A204.1 (cell line): ENCODE measurements around the gene TENT5C.

ENCODE experiments used
- FAIRE-seq: peaks from 2 replicates; lab custom pipeline; 2012; peaks lifted over from hg19 to GRCh38; lab: Jason Lieb, UNC

The TENT5C gene

GRCh38 chr1:117636637-117637425 is 31.0 kb downstream of the TENT5C start:
- no peak for FAIRE-seq

DNA sequence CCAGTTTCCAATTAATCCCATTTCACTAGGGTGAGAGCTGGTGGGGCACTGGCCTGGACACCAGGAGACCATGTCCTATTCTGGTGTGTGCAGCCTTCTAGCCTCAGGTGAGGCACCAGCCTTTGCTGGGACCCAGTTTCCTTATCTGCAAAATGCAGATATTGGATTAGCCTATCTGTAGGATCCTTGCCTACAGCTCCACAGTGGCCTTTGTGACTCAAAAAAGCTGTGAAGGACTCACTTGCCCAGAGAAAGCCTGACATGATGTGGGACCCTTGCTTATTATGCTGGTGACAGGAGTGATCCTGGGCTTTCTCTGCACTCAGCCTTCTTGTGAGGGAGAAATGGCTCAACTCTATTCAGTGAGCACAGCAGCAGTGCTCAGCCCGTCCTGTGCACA is 32.3 kb downstream of the TENT5C start:
- FAIRE-seq, result no peak

- FAIRE-seq, result no peak
Measured at GRCh38 chr1:117638759-117639158, 32.9 kb downstream of the TENT5C start.

- no peak for FAIRE-seq
Measured at GRCh38 chr1:117639741-117640140, 33.9 kb downstream of the TENT5C start.

GRCh38 chr1:117641536-117641935 is 35.7 kb downstream of the TENT5C start:
- no peak for FAIRE-seq

GRCh38 chr1:117642963-117643362 is 37.1 kb downstream of the TENT5C start:
- no peak for FAIRE-seq

DNA sequence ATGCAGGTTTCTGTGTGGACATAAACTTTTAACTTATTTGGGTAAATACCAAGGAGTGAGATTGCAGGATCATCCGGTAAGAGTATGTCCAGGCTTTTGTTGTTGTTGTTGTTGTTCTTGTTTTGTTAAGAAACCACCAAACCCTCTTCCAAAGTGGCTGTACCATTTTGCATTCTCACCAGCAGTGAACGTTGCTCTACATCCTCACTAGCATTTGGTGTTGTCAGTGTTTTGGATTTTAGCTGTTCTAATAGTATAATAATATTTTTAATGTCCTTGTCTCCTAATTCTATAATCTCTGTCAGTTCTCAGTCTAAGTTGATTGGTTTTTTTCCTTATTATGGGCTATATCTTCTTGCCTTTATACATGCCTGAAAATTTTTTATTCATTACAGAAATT is 37.8 kb downstream of the TENT5C start:
- FAIRE-seq, result no peak

DNA sequence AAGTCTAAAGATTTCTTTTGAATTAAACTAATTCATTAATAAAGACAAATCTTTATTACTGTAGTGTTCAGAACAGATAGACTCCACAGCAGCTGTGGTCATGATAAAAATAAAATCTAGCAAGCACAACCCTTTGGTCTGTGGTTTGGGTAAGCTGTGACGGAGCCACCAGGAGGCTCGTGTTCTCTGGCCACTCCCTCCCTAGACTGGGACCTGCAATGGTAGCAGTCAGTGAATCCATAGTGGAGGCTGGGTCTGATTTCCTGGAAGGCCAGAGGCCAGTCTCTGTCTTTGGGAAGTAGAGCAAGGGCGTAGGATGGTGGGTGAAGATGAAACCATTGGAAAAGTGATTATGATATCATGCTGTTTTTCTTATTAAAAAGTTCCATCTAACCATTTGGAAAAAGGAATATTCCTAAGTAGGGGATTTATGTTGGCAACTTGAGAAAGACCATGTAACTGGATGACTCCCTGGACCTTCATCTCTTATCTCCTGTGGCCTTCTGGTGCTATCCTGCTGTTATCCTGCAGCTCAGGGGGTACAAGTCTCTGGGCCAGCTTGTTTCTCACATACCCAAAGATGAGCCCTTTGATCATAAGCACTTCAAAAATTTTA is 39.0 kb downstream of the TENT5C start:
- no peak for FAIRE-seq

DNA sequence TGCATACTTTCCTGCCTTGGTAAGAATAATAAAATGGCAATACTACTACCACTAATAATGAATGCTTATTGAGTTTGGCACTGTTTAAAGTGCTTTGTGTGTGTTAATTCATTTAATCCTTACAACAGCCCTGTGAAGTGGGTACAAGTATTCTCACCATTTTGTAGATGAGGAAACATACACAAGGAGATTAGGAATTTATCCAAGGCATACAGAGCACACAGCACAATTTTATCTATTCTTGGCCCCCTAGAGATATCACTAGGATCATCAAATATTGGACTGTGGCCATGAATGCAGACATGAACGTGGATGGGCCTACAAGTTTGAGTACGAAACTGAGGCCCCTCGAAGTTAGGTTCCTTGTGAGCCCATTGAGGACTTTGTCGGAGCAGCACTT is 39.5 kb downstream of the TENT5C start:
- no peak for FAIRE-seq

- FAIRE-seq, result no peak
Measured at GRCh38 chr1:117646007-117646811, 40.4 kb downstream of the TENT5C start.

- no peak for FAIRE-seq
Measured at GRCh38 chr1:117646956-117647355, 41.1 kb downstream of the TENT5C start.

DNA sequence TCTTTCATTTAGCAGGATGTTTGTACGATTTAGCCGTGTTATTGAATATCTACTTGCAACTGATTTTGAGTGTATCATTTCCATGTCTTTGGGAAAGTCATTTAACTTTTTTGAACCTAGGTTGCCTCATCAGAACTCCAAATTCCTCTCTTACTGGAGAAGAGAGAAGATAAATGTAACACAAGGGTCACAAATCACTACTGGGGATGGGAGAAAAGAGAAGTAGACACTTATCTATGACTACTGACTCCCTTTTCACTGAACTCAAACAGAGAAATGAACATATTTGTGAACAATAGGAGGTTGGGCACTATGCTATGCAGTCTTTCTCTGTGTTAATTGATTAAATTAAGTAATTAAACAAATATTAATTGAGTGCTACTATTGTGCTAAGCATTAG is 42.2 kb downstream of the TENT5C start:
- no peak for FAIRE-seq

- FAIRE-seq, result no peak
Measured at GRCh38 chr1:117650840-117651568, 45.2 kb downstream of the TENT5C start.

DNA sequence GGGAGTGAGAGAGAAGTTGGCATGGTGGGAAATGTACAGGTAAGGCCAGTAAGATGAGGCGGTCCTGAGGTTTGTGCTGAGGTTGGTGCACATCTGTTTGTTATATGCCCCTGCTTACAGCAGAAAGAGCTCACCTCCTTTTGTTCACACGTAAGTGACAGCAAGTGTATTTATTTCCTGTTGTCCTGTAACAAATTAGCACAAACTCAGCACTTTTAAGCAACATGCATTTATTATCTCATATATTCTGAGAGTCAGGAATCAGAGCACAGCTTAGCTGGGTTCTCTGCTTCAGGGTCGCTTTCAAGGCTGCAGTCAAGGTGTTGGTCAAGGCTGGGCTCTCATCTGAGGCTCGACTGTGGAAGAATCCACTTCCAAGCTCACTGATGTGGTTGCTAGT is 45.8 kb downstream of the TENT5C start:
- no peak for FAIRE-seq

- no peak for FAIRE-seq
Measured at GRCh38 chr1:117652421-117652820, 46.6 kb downstream of the TENT5C start.

DNA sequence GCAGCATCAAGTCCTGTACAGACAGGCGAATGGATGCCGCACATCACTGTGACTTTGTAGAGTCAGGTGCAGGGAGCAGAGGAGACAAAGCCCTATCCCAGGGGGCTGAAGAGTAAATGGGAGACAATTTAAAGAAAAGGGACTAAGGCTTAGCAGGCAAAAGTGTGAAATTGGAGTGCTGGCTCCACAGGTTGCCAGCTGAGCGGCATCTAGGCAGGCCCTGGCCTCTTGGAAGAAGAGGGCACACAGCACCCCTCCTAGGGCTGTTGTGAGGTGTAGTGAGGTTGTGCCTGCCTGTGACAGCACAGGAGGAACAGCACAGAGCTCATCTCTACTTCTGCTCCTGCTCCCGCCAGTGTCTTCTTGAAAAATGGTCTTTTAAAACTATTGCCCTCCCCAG is 47.3 kb downstream of the TENT5C start:
- FAIRE-seq, result no peak

DNA sequence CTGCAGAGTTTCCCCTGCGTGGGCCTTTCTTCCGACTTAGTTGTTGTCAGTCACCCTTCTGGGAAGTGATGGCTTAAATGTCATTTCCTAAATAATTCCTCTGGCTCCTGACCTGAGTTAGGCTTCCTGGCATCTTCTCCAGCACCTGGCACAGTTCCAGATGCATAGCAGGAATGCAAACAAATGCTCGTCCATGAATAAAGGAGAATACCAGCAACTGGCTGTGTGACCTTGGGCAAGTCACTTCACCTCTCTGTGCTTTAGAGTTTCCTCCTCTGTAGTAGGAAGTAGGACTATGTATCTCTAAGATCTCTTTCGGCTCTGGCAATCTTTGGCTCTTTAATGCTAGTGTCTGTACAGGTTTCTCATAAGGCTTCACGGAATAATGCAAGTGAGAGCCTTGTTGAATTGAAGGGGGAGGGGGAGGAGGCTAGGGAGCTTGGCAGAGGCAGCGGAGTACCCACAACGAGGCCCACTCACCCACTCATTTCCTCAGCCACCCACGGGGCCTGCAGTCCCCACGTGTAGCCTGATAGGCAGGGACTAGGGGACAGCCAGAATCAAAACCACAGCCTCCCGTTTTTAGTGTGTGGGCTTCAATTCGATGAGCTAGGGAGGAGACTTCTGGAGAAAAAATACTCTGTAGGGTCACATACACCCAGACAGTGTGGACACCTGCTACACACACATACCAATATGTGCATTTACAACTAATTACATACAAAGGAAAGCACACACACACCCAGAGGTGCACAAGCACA is 48.1 kb downstream of the TENT5C start:
- FAIRE-seq, result no peak

- no peak for FAIRE-seq
Measured at GRCh38 chr1:117654493-117655219, 48.8 kb downstream of the TENT5C start.

GRCh38 chr1:117655220-117655577 is 49.4 kb downstream of the TENT5C start:
- no peak for FAIRE-seq

DNA sequence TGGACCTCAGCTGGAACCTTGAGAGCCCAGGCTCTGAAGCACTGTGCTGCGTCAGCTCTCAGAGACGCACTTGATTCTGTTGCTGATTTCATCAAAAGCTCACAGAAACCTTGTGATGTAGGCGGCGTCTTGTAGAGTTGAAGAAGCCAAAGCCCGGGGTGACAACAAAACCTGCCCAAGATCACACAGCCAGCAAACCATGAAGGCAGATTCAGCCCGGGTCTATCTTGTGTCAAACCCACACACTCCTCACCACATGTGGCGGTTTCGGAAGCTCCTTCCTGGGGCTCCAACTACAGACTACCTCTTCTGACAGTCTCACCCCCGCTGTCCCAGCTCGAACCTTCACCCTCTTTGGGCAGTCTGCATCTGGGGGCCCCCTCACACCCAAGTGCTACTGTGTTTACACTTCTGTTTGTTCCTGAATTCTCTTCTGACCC is 50.4 kb downstream of the TENT5C start:
- no peak for FAIRE-seq

DNA sequence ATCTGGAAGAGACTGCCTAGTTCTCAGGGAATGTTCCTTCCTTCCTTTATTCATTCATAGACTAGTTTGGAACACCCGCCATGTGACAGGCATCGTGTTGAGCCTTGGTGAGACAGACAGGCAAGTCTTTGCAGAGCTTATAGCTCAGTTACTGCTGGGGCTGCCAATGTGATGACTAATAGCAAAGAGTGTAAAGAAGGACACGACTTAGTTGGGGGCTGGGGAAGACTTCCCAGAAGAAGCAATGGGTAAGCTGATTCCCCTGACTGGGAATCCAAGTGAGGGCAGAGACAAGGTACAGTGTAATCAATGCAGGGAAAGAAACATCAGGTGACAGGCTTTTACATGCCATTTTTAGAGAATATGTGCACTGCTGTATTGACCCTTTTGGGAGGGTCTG is 51.2 kb downstream of the TENT5C start:
- no peak for FAIRE-seq
